ENCODE results near the gene CLEC1B. TPM values are rescaled to one million over a fixed set of nuclear protein-coding genes. Genes with fewer than 3 reads are reported as not detected.

CLEC1B gene
- polyA plus RNA-seq, 1 experiment: not detected

GRCh38 chr12:10012630-10013330, 13.9 kb upstream of the CLEC1B start:
- H3K27me3 ChIP-seq (ENCODE audit: control insufficient read depth, insufficient read depth, low read length): no peaks in the 10 kb centered on the region
- no peak for DNase-seq (ENCODE audit: low read depth, low spot score)
- ChIA-PET POLR2A (no interaction called here), CTCF (interaction anchor here (0.6 to 6.4 kb wide), 5 partner anchors 127 to 263 kb away, joined by 3 to 122 read pairs (median 8); no protein-coding TSS in a partner anchor)
- no peak overlapping the region for H3K4me3 ChIP-seq (ENCODE audit: low read depth, low read length)
- no peak overlapping the region for H3K27ac ChIP-seq (ENCODE audit: low read depth, low read length)
- H3K9me3 ChIP-seq (ENCODE audit: control insufficient read depth, insufficient read depth, low read length): no peaks in the 10 kb centered on the region
- TF ChIP-seq, protein P1, sequence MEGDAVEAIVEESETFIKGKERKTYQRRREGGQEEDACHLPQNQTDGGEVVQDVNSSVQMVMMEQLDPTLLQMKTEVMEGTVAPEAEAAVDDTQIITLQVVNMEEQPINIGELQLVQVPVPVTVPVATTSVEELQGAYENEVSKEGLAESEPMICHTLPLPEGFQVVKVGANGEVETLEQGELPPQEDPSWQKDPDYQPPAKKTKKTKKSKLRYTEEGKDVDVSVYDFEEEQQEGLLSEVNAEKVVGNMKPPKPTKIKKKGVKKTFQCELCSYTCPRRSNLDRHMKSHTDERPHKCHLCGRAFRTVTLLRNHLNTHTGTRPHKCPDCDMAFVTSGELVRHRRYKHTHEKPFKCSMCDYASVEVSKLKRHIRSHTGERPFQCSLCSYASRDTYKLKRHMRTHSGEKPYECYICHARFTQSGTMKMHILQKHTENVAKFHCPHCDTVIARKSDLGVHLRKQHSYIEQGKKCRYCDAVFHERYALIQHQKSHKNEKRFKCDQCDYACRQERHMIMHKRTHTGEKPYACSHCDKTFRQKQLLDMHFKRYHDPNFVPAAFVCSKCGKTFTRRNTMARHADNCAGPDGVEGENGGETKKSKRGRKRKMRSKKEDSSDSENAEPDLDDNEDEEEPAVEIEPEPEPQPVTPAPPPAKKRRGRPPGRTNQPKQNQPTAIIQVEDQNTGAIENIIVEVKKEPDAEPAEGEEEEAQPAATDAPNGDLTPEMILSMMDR (IDR thresholded peaks at IDR 0.05; ENCODE audit: low read depth, low read length): no peak

- CTCF ChIA-PET: interaction anchor here (0.7 to 2.7 kb wide), 3 partner anchors 9 to 1145 kb away, joined by 5 to 14 read pairs (median 5); no protein-coding TSS in a partner anchor
Observed at GRCh38 chr12:10001171-10001776, 2.4 kb upstream of the CLEC1B start.

DNA sequence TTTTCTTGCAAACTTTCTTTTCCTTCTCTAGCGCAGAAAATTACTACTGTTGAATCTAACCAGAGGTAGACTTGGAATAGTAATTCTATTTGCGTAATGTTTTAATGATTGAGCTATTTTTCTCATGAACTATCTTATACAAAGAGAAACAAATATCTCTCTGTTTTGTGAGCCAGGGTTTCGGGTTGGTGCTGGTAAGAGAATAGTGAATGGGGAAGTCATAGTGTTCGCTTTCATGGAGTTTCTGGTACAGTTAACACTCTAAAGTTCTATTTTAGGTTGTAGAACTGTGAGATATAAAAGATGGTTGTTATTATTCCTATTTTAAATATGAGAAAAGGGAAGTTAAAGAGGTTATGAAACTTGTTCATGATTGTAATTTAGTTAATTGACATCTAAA, 6.6 kb downstream of the CLEC1B start:
- CTCF ChIA-PET: no interaction called here
- H3K4me3 ChIP-seq (ENCODE audit: low read depth, low read length): no peak overlapping the region

More at GRCh38 chr12:10001171-10001776, 2.4 kb upstream of the CLEC1B start:
- no peak for DNase-seq (ENCODE audit: low read depth, low spot score)
- TF ChIP-seq, protein P1 (IDR thresholded peaks at IDR 0.05; ENCODE audit: low read depth, low read length): no peak
- Histone ChIP-seq H3K27me3 (ENCODE audit: control insufficient read depth, insufficient read depth, low read length) (no peaks in the 10 kb centered on the region), H3K9me3 (ENCODE audit: control insufficient read depth, insufficient read depth, low read length) (no peaks in the 10 kb centered on the region), H3K4me3 (ENCODE audit: low read depth, low read length) (no peak overlapping the region), H3K27ac (ENCODE audit: low read depth, low read length) (no peak overlapping the region)
- POLR2A ChIA-PET: no interaction called here

GRCh38 chr12:9991876-9992275, 7.0 kb downstream of the CLEC1B start:
- TF ChIP-seq, protein P1 (IDR thresholded peaks at IDR 0.05; ENCODE audit: low read depth, low read length): no peak
- no peak overlapping the region for H3K27ac ChIP-seq (ENCODE audit: low read depth, low read length)
- H3K27me3 ChIP-seq (ENCODE audit: control insufficient read depth, insufficient read depth, low read length): no peaks in the 10 kb centered on the region
- DNase-seq (ENCODE audit: low read depth, low spot score): no peak
- H3K4me3 ChIP-seq (ENCODE audit: low read depth, low read length): no peak overlapping the region
- CTCF ChIA-PET: no interaction called here
- POLR2A ChIA-PET: no interaction called here
- H3K9me3 ChIP-seq (ENCODE audit: control insufficient read depth, insufficient read depth, low read length): no peaks in the 10 kb centered on the region

More for the DNA sequence above, 6.6 kb downstream of the CLEC1B start:
- Histone ChIP-seq H3K9me3 (ENCODE audit: control insufficient read depth, insufficient read depth, low read length) (no peaks in the 10 kb centered on the region), H3K27ac (ENCODE audit: low read depth, low read length) (no peak overlapping the region), H3K27me3 (ENCODE audit: control insufficient read depth, insufficient read depth, low read length) (no peaks in the 10 kb centered on the region)
- TF ChIP-seq, protein P1 (IDR thresholded peaks at IDR 0.05; ENCODE audit: low read depth, low read length): no peak
- no peak for DNase-seq (ENCODE audit: low read depth, low spot score)
- POLR2A ChIA-PET: no interaction called here

DNA sequence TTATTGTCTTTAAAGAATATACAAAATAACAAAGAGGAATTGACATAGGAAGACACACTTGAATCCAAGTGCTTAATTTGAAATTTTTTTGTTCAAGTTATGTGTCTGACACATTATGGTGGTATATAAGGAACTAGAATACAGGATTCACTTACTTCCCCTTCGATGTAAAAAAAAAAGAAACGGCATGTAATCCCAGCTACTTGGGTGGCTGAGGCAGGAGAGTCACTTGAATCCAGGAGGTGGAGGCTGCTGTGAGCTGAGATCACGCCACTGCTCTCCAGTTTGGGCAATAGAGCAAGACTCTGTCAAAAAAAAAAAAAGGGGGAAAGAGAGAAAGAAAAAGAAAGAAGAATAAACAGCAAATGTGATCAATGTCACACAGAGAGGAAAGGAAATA, 18.8 kb downstream of the CLEC1B start:
- POLR2A ChIA-PET: no interaction called here
- H3K27ac ChIP-seq (ENCODE audit: low read depth, low read length): no peak overlapping the region
- H3K9me3 ChIP-seq (ENCODE audit: control insufficient read depth, insufficient read depth, low read length): no peaks in the 10 kb centered on the region
- CTCF ChIA-PET: interaction anchor here (0.7 kb wide), 1 partner anchor 65 kb away, joined by 3 read pairs; no protein-coding TSS in a partner anchor
- no peak for DNase-seq (ENCODE audit: low read depth, low spot score)
- H3K27me3 ChIP-seq (ENCODE audit: control insufficient read depth, insufficient read depth, low read length): no peaks in the 10 kb centered on the region
- H3K4me3 ChIP-seq (ENCODE audit: low read depth, low read length): no peak overlapping the region
- TF ChIP-seq, protein P1 (IDR thresholded peaks at IDR 0.05; ENCODE audit: low read depth, low read length): no peak

Data from AG04450 (cell line).